Mesendoderm (in vitro differentiated cells): ENCODE data around the gene CELA2B. TPM values are rescaled to one million over a fixed set of nuclear protein-coding genes. Genes with fewer than 3 reads are reported as not detected.
"Not testable (repeated sequence)": the region's sequence is repeated elsewhere in the genome, so short reads cannot be mapped to it uniquely, and the experiment has no call there.

Experiments
- DNase-seq: peaks from one replicate; pipeline ENCODE4 v3.0.0; 2013
- H2AK5ac ChIP-seq: 2 replicates; pipeline ENCODE4 v1.6.1; 2013; ENCODE audit warnings: low read length, inconsistent platforms
- H2BK120ac ChIP-seq: 2 replicates; pipeline ENCODE4 v1.6.1; 2013; ENCODE audit warnings: low read depth, mild to moderate bottlenecking, low read length, moderate library complexity, mixed read lengths
- H2BK15ac ChIP-seq: replicated peaks from 2 replicates; pipeline ENCODE4 v1.6.1; 2013; ENCODE audit warnings: low read depth, mild to moderate bottlenecking, moderate library complexity
- H2BK5ac ChIP-seq: 2 replicates; pipeline ENCODE4 v1.6.1; 2013; ENCODE audit warnings: low read length, inconsistent platforms
- H3K18ac ChIP-seq: 2 replicates; pipeline ENCODE4 v1.6.1; 2013; ENCODE audit warnings: mild to moderate bottlenecking, low read length, mixed read lengths
- H3K23ac ChIP-seq: one replicate; pipeline ENCODE4 v1.6.1; 2013; ENCODE audit warnings: low read length
- H3K27ac ChIP-seq: 2 replicates; pipeline ENCODE4 v1.5.1; 2013; ENCODE audit warnings: low read depth, mild to moderate bottlenecking, inconsistent platforms, low read length, moderate library complexity
- H3K27me3 ChIP-seq: 2 replicates; pipeline ENCODE4 v1.6.1; 2013; ENCODE audit warnings: low read length, control low read depth, mild to moderate bottlenecking, inconsistent platforms; ENCODE audit not compliant: insufficient read depth, poor library complexity
- H3K36me3 ChIP-seq: 2 replicates; pipeline ENCODE4 v1.6.1; 2013; ENCODE audit warnings: low read length, inconsistent platforms; ENCODE audit not compliant: control insufficient read depth, insufficient read depth
- H3K4ac ChIP-seq: one replicate; pipeline ENCODE4 v1.6.1; 2013; ENCODE audit warnings: low read depth, mild to moderate bottlenecking, low read length, moderate library complexity
- H3K4me1 ChIP-seq: 2 replicates; pipeline ENCODE4 v1.6.1; 2013; ENCODE audit warnings: low read depth, low read length, inconsistent platforms; ENCODE audit not compliant: control insufficient read depth
- H3K4me2 ChIP-seq: 2 replicates; pipeline ENCODE4 v1.6.1; 2013; ENCODE audit warnings: low read length
- H3K4me3 ChIP-seq: 2 replicates; pipeline ENCODE4 v1.5.1; 2013; ENCODE audit warnings: mild to moderate bottlenecking, low read length
- H3K56ac ChIP-seq: one replicate; pipeline ENCODE4 v1.6.1; 2013; ENCODE audit warnings: low read length
- H3K79me1 ChIP-seq: 2 replicates; pipeline ENCODE4 v1.6.1; 2013; ENCODE audit warnings: low read length, inconsistent platforms
- H3K79me2 ChIP-seq: 2 replicates; pipeline ENCODE4 v1.6.1; 2013; ENCODE audit warnings: mild to moderate bottlenecking, low read length; ENCODE audit not compliant: control insufficient read depth, insufficient read depth
- H3K9ac ChIP-seq: 2 replicates; pipeline ENCODE4 v1.6.1; 2013; ENCODE audit warnings: low read length, inconsistent platforms
- H4K5ac ChIP-seq: one replicate; pipeline ENCODE4 v1.6.1; 2013; ENCODE audit warnings: low read length
- H4K8ac ChIP-seq: one replicate; pipeline ENCODE4 v1.6.1; 2013; ENCODE audit warnings: low read depth, mild to moderate bottlenecking, control low read depth, low read length, moderate library complexity
- WGBS: extraction: QIAGEN DNeasy Blood & Tissue Kit; methylation state at CpG from one replicate; pipeline ENCODE4 v1.1.7; 2013; ENCODE audit warnings: low lambda C conversion rate, missing lambda C conversion rate; ENCODE audit not compliant: insufficient coverage; ENCODE audit errors: extremely low coverage; 5-methylcytosine and 5-hydroxymethylcytosine counted together
- polyA plus RNA-seq, 2 experiments: library from polyadenylated mRNA; stranded (reverse); fragments of 200-250 nt; gene quantifications; one replicate each; pipeline ENCODE4 v1.2.3, GENCODE V29; 2013

Gene CELA2B
- not detected for polyA plus RNA-seq (2013, experiment 1 of 2)
- not detected for polyA plus RNA-seq (2013, experiment 2 of 2)

GRCh38 chr1:15475752-15476314 lies at the start of gene CELA2B:
Gene CELA2B (plus strand): TSS chr1:15476104. CDS start chr1:15476126, 22 bp downstream.
- Histone ChIP-seq H3K4me3 (no peak within 1 kb of the TSS), H3K27me3 (no peaks in the 10 kb centered on the region), H3K23ac (no peak within 1 kb of the TSS), H2BK5ac (no peak within 1 kb of the TSS), H3K4me1 (no peaks in the 10 kb centered on the region), H4K5ac (no peak within 1 kb of the TSS), H2BK15ac (no peak within 1 kb of the TSS), H3K4me2 (no peak within 1 kb of the TSS), H3K27ac (no peak within 1 kb of the TSS), H3K4ac (no peak within 1 kb of the TSS), H2BK120ac (no peak within 1 kb of the TSS), H2AK5ac (no peak within 1 kb of the TSS), H3K18ac (no peak within 1 kb of the TSS), H4K8ac (no peak within 1 kb of the TSS), H3K56ac (no peak within 1 kb of the TSS), H3K79me2 (no peaks in the 10 kb centered on the region), H3K79me1 (no peaks in the 10 kb centered on the region), H3K36me3 (no peaks in the 10 kb centered on the region), H3K9ac (no peak within 1 kb of the TSS)
- WGBS: no CpG with 5 or more reads among the region's 5 CpGs
- DNase-seq: no peak

GRCh38 chr1:15426492-15427279 lies 49.2 kb upstream of the CELA2B start:
- Histone ChIP-seq H2BK15ac (no peak overlapping the region), H3K79me1 (no peaks in the 10 kb centered on the region), H3K27me3 (no peaks in the 10 kb centered on the region), H3K9ac (no peak overlapping the region), H3K4ac (no peak overlapping the region), H3K36me3 (no peaks in the 10 kb centered on the region), H3K79me2 (no peaks in the 10 kb centered on the region), H2AK5ac (no peak overlapping the region), H2BK5ac (no peak overlapping the region), H3K23ac (no peak overlapping the region), H3K27ac (no peak overlapping the region), H2BK120ac (no peak overlapping the region), H3K4me2 (no peak overlapping the region), H3K18ac (no peak overlapping the region), H3K4me1 (no peaks in the 10 kb centered on the region), H3K4me3 (no peak overlapping the region), H4K8ac (no peak overlapping the region), H4K5ac (no peak overlapping the region), H3K56ac (no peak overlapping the region)
- DNase-seq: peak; percentile 55
- no CpG with 5 or more reads among the region's 30 CpGs for WGBS

- H2BK5ac ChIP-seq: no peak overlapping the region
- H3K18ac ChIP-seq: no peak overlapping the region
- no peak overlapping the region for H3K27ac ChIP-seq
- DNase-seq: no peak
- H3K4me1 ChIP-seq: no peaks in the 10 kb centered on the region
- H3K23ac ChIP-seq: no peak overlapping the region
- H3K4me2 ChIP-seq: no peak overlapping the region
- H4K5ac ChIP-seq: no peak overlapping the region
- H3K9ac ChIP-seq: no peak overlapping the region
- H3K36me3 ChIP-seq: no peaks in the 10 kb centered on the region
- H2AK5ac ChIP-seq: no peak overlapping the region
- H3K27me3 ChIP-seq: no peaks in the 10 kb centered on the region
- no peak overlapping the region for H2BK15ac ChIP-seq
- no peak overlapping the region for H4K8ac ChIP-seq
- H3K56ac ChIP-seq: no peak overlapping the region
- H3K79me2 ChIP-seq: no peaks in the 10 kb centered on the region
- no peak overlapping the region for H3K4me3 ChIP-seq
- no CpG with 5 or more reads among the region's 6 CpGs for WGBS
- no peaks in the 10 kb centered on the region for H3K79me1 ChIP-seq
- H2BK120ac ChIP-seq: no peak overlapping the region
- H3K4ac ChIP-seq: no peak overlapping the region
Measured at GRCh38 chr1:15427280-15427666, 48.6 kb upstream of the CELA2B start.

- H3K4me1 ChIP-seq, H4K5ac ChIP-seq, DNase-seq, H3K23ac ChIP-seq, H3K4ac ChIP-seq, H3K36me3 ChIP-seq, H3K56ac ChIP-seq, H3K9ac ChIP-seq, H3K79me2 ChIP-seq, H3K27ac ChIP-seq, H3K4me2 ChIP-seq, H2BK15ac ChIP-seq, H2BK5ac ChIP-seq, H3K4me3 ChIP-seq, H3K27me3 ChIP-seq, H4K8ac ChIP-seq, H3K18ac ChIP-seq, H2AK5ac ChIP-seq, H3K79me1 ChIP-seq, H2BK120ac ChIP-seq: not testable (repeated sequence)
- no CpG with 5 or more reads among the region's 11 CpGs for WGBS
Measured at GRCh38 chr1:15428252-15428651, 47.7 kb upstream of the CELA2B start.

- no peak overlapping the region for H3K4ac ChIP-seq
- no peak for DNase-seq
- H3K79me2 ChIP-seq: no peaks in the 10 kb centered on the region
- no peak overlapping the region for H2BK15ac ChIP-seq
- H4K5ac ChIP-seq: no peak overlapping the region
- H3K36me3 ChIP-seq: no peaks in the 10 kb centered on the region
- no CpG with 5 or more reads among the region's 18 CpGs for WGBS
- H4K8ac ChIP-seq: no peak overlapping the region
- no peak overlapping the region for H3K27ac ChIP-seq
- H3K56ac ChIP-seq: no peak overlapping the region
- H3K18ac ChIP-seq: no peak overlapping the region
- no peak overlapping the region for H2BK5ac ChIP-seq
- H2BK120ac ChIP-seq: no peak overlapping the region
- no peaks in the 10 kb centered on the region for H3K4me1 ChIP-seq
- no peak overlapping the region for H3K9ac ChIP-seq
- no peak overlapping the region for H3K4me2 ChIP-seq
- no peaks in the 10 kb centered on the region for H3K27me3 ChIP-seq
- H3K23ac ChIP-seq: no peak overlapping the region
- H3K79me1 ChIP-seq: no peaks in the 10 kb centered on the region
- no peak overlapping the region for H2AK5ac ChIP-seq
- no peak overlapping the region for H3K4me3 ChIP-seq
Measured at GRCh38 chr1:15428815-15429435, 47.0 kb upstream of the CELA2B start.
